Anterior cingulate cortex (tissue), 58 donors: Measurements from ENCODE around the gene KIAA1217.

Experiments
- DNase-seq, 58 donors: peaks; one replicate each; lab custom pipeline; 2025; lab: John Stamatoyannopoulos, UW

KIAA1217 gene

GRCh38 chr10:24453973-24454372 lies 245.0 kb downstream of the KIAA1217 start:
- no peak for DNase-seq

- no peak for DNase-seq
These were observed 246.5 kb downstream of the KIAA1217 start for GRCh38 chr10:24455447-24455846.

GRCh38 chr10:24456322-24456721 lies 247.4 kb downstream of the KIAA1217 start:
- peak in 1 of 58 donors; percentile 10 for DNase-seq

GRCh38 chr10:24457661-24458318 lies 248.9 kb downstream of the KIAA1217 start:
- no peak for DNase-seq

- no peak for DNase-seq
These were observed 250.9 kb downstream of the KIAA1217 start for GRCh38 chr10:24459836-24460235.

- no peak for DNase-seq
These were observed 253.4 kb downstream of the KIAA1217 start for GRCh38 chr10:24462291-24462813.

- DNase-seq = no peak
These were observed 254.1 kb downstream of the KIAA1217 start for GRCh38 chr10:24462889-24463552.

GRCh38 chr10:24463611-24464426 lies 254.9 kb downstream of the KIAA1217 start:
- DNase-seq = no peak

GRCh38 chr10:24465124-24465874 lies 256.4 kb downstream of the KIAA1217 start:
- DNase-seq = no peak

GRCh38 chr10:24465891-24466818 lies 257.2 kb downstream of the KIAA1217 start:
- no peak for DNase-seq

- no peak for DNase-seq
These were observed 258.2 kb downstream of the KIAA1217 start for GRCh38 chr10:24467136-24467535.

GRCh38 chr10:24467605-24468004 lies 258.7 kb downstream of the KIAA1217 start:
- DNase-seq = no peak

GRCh38 chr10:24468281-24468751 lies 259.4 kb downstream of the KIAA1217 start:
- DNase-seq = no peak

- DNase-seq = no peak
These were observed 261.1 kb downstream of the KIAA1217 start for GRCh38 chr10:24469993-24470392.

- DNase-seq = no peak
These were observed 266.7 kb downstream of the KIAA1217 start for GRCh38 chr10:24475598-24475997.

- no peak for DNase-seq
These were observed 268.2 kb downstream of the KIAA1217 start for GRCh38 chr10:24476913-24477701.

GRCh38 chr10:24477915-24478314 lies 269.0 kb downstream of the KIAA1217 start:
- DNase-seq = peak in 7 of 58 donors; percentile 1 to 63 (median 15)

- no peak for DNase-seq
These were observed 270.9 kb downstream of the KIAA1217 start for GRCh38 chr10:24479806-24480205.
